Nephron progenitor cell (in vitro differentiated cells): ENCODE data around the gene TM9SF1.

Source experiments
- DNase-seq: peaks from one replicate; pipeline ENCODE4 v3.0.0; 2021
- H3K27ac Mint-ChIP-seq: 2 replicates; pipeline ENCODE4 v1.8.0; 2021; ENCODE audit warnings: mild to moderate bottlenecking, moderate library complexity, mixed read lengths
- H3K27me3 Mint-ChIP-seq: 2 replicates; pipeline ENCODE4 v1.8.0; 2021; ENCODE audit warnings: mild to moderate bottlenecking, low read depth, mixed read lengths; ENCODE audit not compliant: poor library complexity
- H3K36me3 Mint-ChIP-seq: 2 replicates; pipeline ENCODE4 v1.8.0; 2021; ENCODE audit warnings: low read depth, mixed read lengths
- H3K4me1 Mint-ChIP-seq: 2 replicates; pipeline ENCODE4 v1.8.0; 2021; ENCODE audit warnings: mixed read lengths
- H3K4me3 Mint-ChIP-seq: 2 replicates; pipeline ENCODE4 v1.8.0; 2021; ENCODE audit warnings: mild to moderate bottlenecking, moderate library complexity, mixed read lengths
- H3K9me3 Mint-ChIP-seq: 2 replicates; pipeline ENCODE4 v1.8.0; 2021; ENCODE audit warnings: mild to moderate bottlenecking, moderate library complexity, mixed read lengths
- TF ChIP-seq, protein P1 (sequence below): fragments of 200-600 bp; sonication (generic); IDR thresholded peaks from 2 replicates; pipeline ENCODE4 v1.5.0; 2021; ENCODE audit warnings: antibody characterized with exemption

Gene TM9SF1

DNA sequence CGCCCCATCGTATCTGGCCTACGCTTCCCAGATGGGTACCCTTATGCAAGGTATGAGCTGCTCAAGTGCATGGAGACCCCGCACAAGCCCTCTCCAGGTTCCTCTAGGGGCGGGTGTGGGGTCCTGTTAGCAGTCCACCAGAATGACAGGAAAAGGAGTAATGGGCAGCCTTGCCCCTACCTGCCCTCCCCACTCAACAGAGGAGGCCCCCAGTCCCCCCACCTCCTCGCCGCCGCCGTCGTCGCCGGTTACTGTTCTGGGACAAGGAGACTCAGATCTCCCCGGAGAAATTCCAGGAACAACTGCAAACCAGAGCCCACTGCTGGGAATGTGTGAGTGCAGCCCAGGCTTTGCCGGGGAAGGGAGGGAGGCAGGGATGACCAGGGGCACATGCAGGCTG, 17.4 kb downstream of the TM9SF1 start:
- DNase-seq = no peak
- Mint-ChIP-seq H3K4me1 (peaks cover 28% of the 10 kb centered on the region), H3K9me3 (no peaks in the 10 kb centered on the region), H3K27ac (peak overlapping the region; percentile 82), H3K36me3 (peaks cover 41% of the 10 kb centered on the region), H3K27me3 (peaks cover 1% of the 10 kb centered on the region), H3K4me3 (no peak overlapping the region)
- TF ChIP-seq, protein P1, sequence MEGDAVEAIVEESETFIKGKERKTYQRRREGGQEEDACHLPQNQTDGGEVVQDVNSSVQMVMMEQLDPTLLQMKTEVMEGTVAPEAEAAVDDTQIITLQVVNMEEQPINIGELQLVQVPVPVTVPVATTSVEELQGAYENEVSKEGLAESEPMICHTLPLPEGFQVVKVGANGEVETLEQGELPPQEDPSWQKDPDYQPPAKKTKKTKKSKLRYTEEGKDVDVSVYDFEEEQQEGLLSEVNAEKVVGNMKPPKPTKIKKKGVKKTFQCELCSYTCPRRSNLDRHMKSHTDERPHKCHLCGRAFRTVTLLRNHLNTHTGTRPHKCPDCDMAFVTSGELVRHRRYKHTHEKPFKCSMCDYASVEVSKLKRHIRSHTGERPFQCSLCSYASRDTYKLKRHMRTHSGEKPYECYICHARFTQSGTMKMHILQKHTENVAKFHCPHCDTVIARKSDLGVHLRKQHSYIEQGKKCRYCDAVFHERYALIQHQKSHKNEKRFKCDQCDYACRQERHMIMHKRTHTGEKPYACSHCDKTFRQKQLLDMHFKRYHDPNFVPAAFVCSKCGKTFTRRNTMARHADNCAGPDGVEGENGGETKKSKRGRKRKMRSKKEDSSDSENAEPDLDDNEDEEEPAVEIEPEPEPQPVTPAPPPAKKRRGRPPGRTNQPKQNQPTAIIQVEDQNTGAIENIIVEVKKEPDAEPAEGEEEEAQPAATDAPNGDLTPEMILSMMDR = no peak

DNA sequence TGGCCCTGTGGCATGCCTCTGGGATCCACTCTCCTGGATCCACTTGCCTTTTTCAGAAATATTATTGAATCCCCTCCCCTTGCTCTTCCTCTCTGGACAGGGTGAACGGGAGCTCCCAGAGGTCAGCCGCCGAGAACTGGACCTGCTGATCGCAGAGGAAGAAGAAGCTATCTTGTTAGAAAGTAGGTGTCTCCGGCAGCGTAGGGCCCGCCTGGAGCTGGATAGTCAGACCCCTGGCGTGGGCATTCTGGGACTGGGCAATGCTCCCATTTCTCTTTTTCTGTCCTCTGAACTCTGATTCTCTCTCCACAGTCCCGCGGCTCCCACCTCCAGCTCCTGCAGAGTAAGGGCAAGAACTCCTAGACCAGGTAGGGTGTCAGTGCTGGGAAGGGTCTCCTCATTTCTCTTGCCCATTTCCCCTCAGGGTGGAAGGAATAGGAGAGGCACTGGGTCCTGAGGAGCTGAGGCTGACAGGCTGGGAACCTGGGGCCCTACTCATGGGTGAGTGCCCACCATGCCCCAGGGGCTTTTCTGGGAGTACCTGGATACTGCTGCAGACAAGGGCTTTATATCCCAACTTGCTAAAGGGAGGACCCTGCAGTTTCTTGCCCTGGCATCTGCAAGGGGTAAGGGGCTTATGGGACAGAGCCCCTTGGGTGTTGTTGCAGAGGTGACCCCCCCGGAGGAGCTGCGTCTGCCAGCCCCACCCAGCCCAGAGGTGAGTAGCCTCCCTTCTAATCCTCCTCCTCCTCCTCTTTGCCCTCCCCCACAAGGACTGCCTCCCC, 18.0 kb downstream of the TM9SF1 start:
- H3K27ac Mint-ChIP-seq = peak overlapping the region; percentile 90
- peaks cover 31% of the 10 kb centered on the region for H3K4me1 Mint-ChIP-seq
- H3K4me3 Mint-ChIP-seq = no peak overlapping the region

DNA sequence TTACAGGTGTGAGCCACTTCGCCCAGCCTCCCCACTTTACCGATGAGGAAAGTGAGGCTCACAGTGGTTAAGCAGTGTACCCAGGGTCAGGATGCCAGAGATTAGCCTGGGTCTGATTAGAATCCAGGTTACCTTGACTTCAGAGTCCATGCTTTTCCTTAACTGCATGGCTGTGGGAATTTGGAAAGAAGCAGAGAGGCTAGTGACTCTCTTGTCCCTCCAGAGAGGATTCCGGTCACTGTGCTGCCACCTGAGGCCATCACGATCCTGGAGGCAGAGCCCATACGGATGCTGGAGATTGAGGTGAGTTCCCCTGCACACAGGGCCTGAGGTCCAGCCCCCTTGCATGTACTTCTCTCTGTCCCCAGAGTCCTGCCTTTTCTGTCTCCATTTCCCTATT, 18.6 kb downstream of the TM9SF1 start:
- H3K27me3 Mint-ChIP-seq = peaks cover 7% of the 10 kb centered on the region
- H3K4me1 Mint-ChIP-seq = peaks cover 35% of the 10 kb centered on the region
- DNase-seq = no peak
- H3K27ac Mint-ChIP-seq = peak overlapping the region; percentile 90
- peaks cover 42% of the 10 kb centered on the region for H3K36me3 Mint-ChIP-seq
- no peak overlapping the region for H3K4me3 Mint-ChIP-seq
- H3K9me3 Mint-ChIP-seq = no peaks in the 10 kb centered on the region
- TF ChIP-seq, protein P1 = no peak

More for the DNA sequence above, 18.0 kb downstream of the TM9SF1 start:
- DNase-seq = no peak
- TF ChIP-seq, protein P1 = no peak
- H3K36me3 Mint-ChIP-seq = peaks cover 42% of the 10 kb centered on the region
- H3K27me3 Mint-ChIP-seq = peaks cover 5% of the 10 kb centered on the region
- no peaks in the 10 kb centered on the region for H3K9me3 Mint-ChIP-seq

DNA sequence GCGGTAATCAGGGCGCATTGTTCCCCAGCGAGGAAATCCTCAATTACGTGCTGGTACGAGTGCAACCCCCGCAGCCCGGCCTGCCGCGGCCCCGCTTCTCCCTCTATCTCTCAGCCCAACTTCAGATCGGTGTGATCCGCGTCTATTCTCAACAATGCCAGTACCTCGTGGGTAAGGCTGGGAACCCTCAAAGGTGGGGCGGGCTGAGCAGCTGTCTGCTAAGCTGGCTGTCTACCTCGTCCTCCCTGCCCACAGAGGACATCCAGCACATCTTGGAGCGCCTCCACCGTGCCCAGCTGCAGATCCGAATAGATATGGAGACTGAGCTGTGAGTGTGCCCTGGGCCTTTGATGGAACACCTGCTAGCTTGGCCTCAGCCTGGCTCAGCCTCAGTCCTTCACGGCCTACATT, 22.4 kb downstream of the TM9SF1 start:
- TF ChIP-seq, protein P1 = no peak
- no peaks in the 10 kb centered on the region for H3K9me3 Mint-ChIP-seq
- H3K27me3 Mint-ChIP-seq = peaks cover 14% of the 10 kb centered on the region
- DNase-seq = no peak
- H3K36me3 Mint-ChIP-seq = peaks cover 39% of the 10 kb centered on the region
- peaks cover 39% of the 10 kb centered on the region for H3K4me1 Mint-ChIP-seq
- H3K27ac Mint-ChIP-seq = no peak overlapping the region
- peak overlapping the region; percentile 84 for H3K4me3 Mint-ChIP-seq

DNA sequence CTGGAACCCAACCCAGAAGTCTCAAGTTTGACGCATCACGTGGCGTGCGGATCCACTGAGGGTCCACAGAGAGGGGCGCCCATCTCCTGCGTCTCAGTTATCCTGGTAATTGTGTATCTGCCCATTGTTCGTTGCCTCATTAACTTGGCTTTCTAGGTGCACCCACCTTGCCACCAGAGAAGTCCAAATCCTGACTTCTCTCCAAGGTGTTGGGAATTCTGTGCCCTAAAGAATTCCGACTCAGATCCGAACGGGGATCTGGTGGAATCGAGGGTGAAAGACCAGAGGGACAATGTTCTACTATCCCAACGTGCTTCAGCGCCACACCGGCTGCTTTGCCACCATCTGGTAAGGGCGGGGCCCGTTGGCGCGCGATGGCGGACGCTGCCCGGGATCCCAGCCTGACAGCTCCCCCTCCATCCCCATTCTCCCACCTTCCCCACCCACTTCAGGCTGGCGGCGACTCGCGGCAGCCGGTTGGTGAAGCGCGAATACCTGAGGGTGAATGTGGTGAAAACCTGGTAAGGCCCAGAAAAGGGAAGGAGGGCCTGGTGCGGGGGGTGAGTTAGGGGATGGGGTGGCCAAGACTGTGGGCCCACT, 22.9 kb downstream of the TM9SF1 start:
- DNase-seq = no peak
- H3K9me3 Mint-ChIP-seq = no peaks in the 10 kb centered on the region
- peaks cover 39% of the 10 kb centered on the region for H3K4me1 Mint-ChIP-seq
- no peak overlapping the region for H3K27ac Mint-ChIP-seq
- H3K4me3 Mint-ChIP-seq = peak overlapping the region; percentile 84
- TF ChIP-seq, protein P1 = no peak
- H3K27me3 Mint-ChIP-seq = peaks cover 14% of the 10 kb centered on the region
- peaks cover 41% of the 10 kb centered on the region for H3K36me3 Mint-ChIP-seq
